GM06990 (cell line): ENCODE data around the gene FAM83G.

Experiments
- DNase-seq: peaks from one replicate; pipeline ENCODE4 v3.0.0-alpha.2; 2011; ENCODE audit not compliant: insufficient read length; ENCODE audit errors: extremely low read depth
- H3K27me3 ChIP-seq: replicated peaks from 2 replicates; pipeline ENCODE4 v1.6.0; 2011; ENCODE audit warnings: low read length; ENCODE audit not compliant: control insufficient read depth, insufficient read depth
- H3K36me3 ChIP-seq: 2 replicates; pipeline ENCODE4 v1.5.1; 2011; ENCODE audit warnings: low read length; ENCODE audit not compliant: control insufficient read depth, insufficient read depth
- H3K4me3 ChIP-seq: replicated peaks from 2 replicates; pipeline ENCODE4 v1.5.1; 2011; ENCODE audit warnings: low read depth, mild to moderate bottlenecking, control low read depth, low read length
- CTCF ChIP-seq: IDR thresholded peaks from 2 replicates; pipeline ENCODE4 v1.5.1; 2011; ENCODE audit warnings: low read length, control low read depth, mild to moderate bottlenecking, inconsistent platforms; ENCODE audit not compliant: insufficient read depth, poor library complexity, severe bottlenecking

The FAM83G gene

GRCh38 chr17:19005137-19005773 lies 691 bp upstream of the FAM83G start:
- peaks cover 2% of the 10 kb centered on the region; the same call in 1 of the 2 replicates for H3K36me3 ChIP-seq
- no peak for DNase-seq
- H3K27me3 ChIP-seq = no peaks in the 10 kb centered on the region
- no peak for TF ChIP-seq CTCF
- peak overlapping the region; percentile 72 for H3K4me3 ChIP-seq

- peak; percentile 54 for DNase-seq
- no peak for TF ChIP-seq CTCF
- Histone ChIP-seq H3K27me3 (no peaks in the 10 kb centered on the region), H3K36me3 (peaks cover 2% of the 10 kb centered on the region; the same call in 1 of the 2 replicates), H3K4me3 (peak overlapping the region; percentile 72)
These were observed 782 bp downstream of the FAM83G start for GRCh38 chr17:19003543-19004420.

GRCh38 chr17:19002805-19003542 lies 1.6 kb downstream of the FAM83G start:
- peaks cover 4% of the 10 kb centered on the region; the same call in 1 of the 2 replicates for H3K36me3 ChIP-seq
- DNase-seq = no peak
- no peak for TF ChIP-seq CTCF
- H3K4me3 ChIP-seq = peak overlapping the region; percentile 72
- no peaks in the 10 kb centered on the region for H3K27me3 ChIP-seq

GRCh38 chr17:19001907-19002590 lies 2.5 kb downstream of the FAM83G start:
- Histone ChIP-seq H3K4me3 (no peak overlapping the region), H3K27me3 (no peaks in the 10 kb centered on the region), H3K36me3 (peaks cover 5% of the 10 kb centered on the region; the same call in 1 of the 2 replicates)
- TF ChIP-seq CTCF = no peak
- DNase-seq = no peak

- DNase-seq = no peak
- Histone ChIP-seq H3K4me3 (no peak overlapping the region), H3K36me3 (peaks cover 7% of the 10 kb centered on the region; the same call in 1 of the 2 replicates), H3K27me3 (no peaks in the 10 kb centered on the region)
- TF ChIP-seq CTCF = no peak
These were observed 3.8 kb downstream of the FAM83G start for GRCh38 chr17:19000531-19001325.
